Measurements from ENCODE around the gene SLC17A1. TPM values are rescaled to one million over a fixed set of nuclear protein-coding genes. Genes with fewer than 3 reads are reported as not detected.

SLC17A1 gene
- total and polyA plus RNA-seq, 3 experiments from 2014 or later: not detected

Other genes starting within 250 kb of the SLC17A1 start
- gene SCGN, start 179.8 kb downstream of the SLC17A1 start, total RNA-seq: not detected
- not detected for gene SCGN, start 179.8 kb downstream of the SLC17A1 start, polyA plus RNA-seq
- not detected for gene SLC17A4, start 77.3 kb downstream of the SLC17A1 start, total RNA-seq
- gene SLC17A4, start 77.3 kb downstream of the SLC17A1 start, polyA plus RNA-seq: not detected
- gene SLC17A3, start 42.2 kb upstream of the SLC17A1 start, total RNA-seq: not detected
- gene SLC17A3, start 42.2 kb upstream of the SLC17A1 start, polyA plus RNA-seq: not detected
- not detected for gene SLC17A2, start 98.6 kb upstream of the SLC17A1 start, total RNA-seq
- gene SLC17A2, start 98.6 kb upstream of the SLC17A1 start, polyA plus RNA-seq: not detected
- gene TRIM38, start 130.8 kb upstream of the SLC17A1 start, total RNA-seq: 10 to 100 TPM; 10.8 to 11.2 TPM
- gene TRIM38, start 130.8 kb upstream of the SLC17A1 start, polyA plus RNA-seq: 10.1 TPM